A673 (cell line): ENCODE measurements around the gene ABO. TPM values are rescaled to one million over a fixed set of nuclear protein-coding genes. Genes with fewer than 3 reads are reported as not detected.
A peak's percentile ranks its signal among the peaks of the same experiment; 100 is the strongest.

Experiments used
- BruUV-seq: library from RNA; stranded (reverse); fragments of 400-500 nt; replicated peaks from 2 replicates; lab custom pipeline; 2021; lab: Mats Ljungman, UMichigan
- CTCF ChIA-PET: fragments of 300-600 bp; sonication (Branson Sonifier 250); formaldehyde crosslinking; loops from one replicate; lab custom pipeline; 2022; ENCODE audit warnings: antibody characterized with exemption; lab: Charles Lee
- POLR2A ChIA-PET: fragments of 300-600 bp; sonication (Branson Sonifier 250); formaldehyde crosslinking; loops from one replicate; lab custom pipeline; 2022; ENCODE audit warnings: antibody characterized with exemption; ENCODE audit not compliant: low non-redundant PET; lab: Charles Lee
- DNase-seq: peaks from one replicate; pipeline ENCODE4 v3.0.0-alpha.2; 2015; ENCODE audit warnings: low spot score
- H3K27ac ChIP-seq: fragments of 200-600 bp; sonication (generic); 2 replicates; pipeline ENCODE4 v1.5.1; 2016; ENCODE audit warnings: mixed run types, low read depth, mild to moderate bottlenecking, mixed read lengths, antibody characterized with exemption, low read length; ENCODE audit not compliant: poor library complexity, severe bottlenecking
- H3K27me3 ChIP-seq: fragments of 200-600 bp; sonication (generic); replicated peaks from 2 replicates; pipeline ENCODE4 v1.6.1; 2017; ENCODE audit warnings: mixed run types, low read depth, mild to moderate bottlenecking, mixed read lengths, antibody characterized with exemption, low read length; ENCODE audit not compliant: insufficient read depth, poor library complexity
- H3K36me3 ChIP-seq: fragments of 200-600 bp; sonication (generic); 2 replicates; pipeline ENCODE4 v1.6.1; 2016; ENCODE audit warnings: mixed run types, mild to moderate bottlenecking, mixed read lengths, antibody characterized with exemption, low read length; ENCODE audit not compliant: insufficient read depth, poor library complexity, severe bottlenecking
- H3K4me1 ChIP-seq: fragments of 200-600 bp; sonication (generic); 2 replicates; pipeline ENCODE4 v1.6.1; 2017; ENCODE audit warnings: mixed run types, mild to moderate bottlenecking, mixed read lengths, antibody characterized with exemption, low read length; ENCODE audit not compliant: insufficient read depth, poor library complexity, severe bottlenecking
- H3K4me3 ChIP-seq: fragments of 200-600 bp; sonication (generic); 2 replicates; pipeline ENCODE4 v1.5.1; 2016; ENCODE audit warnings: low read depth, mixed run types, mild to moderate bottlenecking, mixed read lengths, low read length; ENCODE audit not compliant: poor library complexity, severe bottlenecking
- H3K9me3 ChIP-seq: fragments of 200-600 bp; sonication (generic); 2 replicates; pipeline ENCODE4 v1.6.1; 2016; ENCODE audit warnings: mixed run types, low read depth, mild to moderate bottlenecking, mixed read lengths, antibody characterized with exemption, low read length; ENCODE audit not compliant: poor library complexity, severe bottlenecking
- EZH2 ChIP-seq: fragments of 200-600 bp; sonication (generic); IDR thresholded peaks from 2 replicates; pipeline ENCODE4 v1.6.1; 2017; ENCODE audit warnings: borderline replicate concordance, low read depth, mild to moderate bottlenecking, mixed read lengths, antibody characterized with exemption, low read length; ENCODE audit not compliant: poor library complexity, severe bottlenecking
- intact Hi-C: fragments of 100-400 bp; cut with micrococcal nuclease; formaldehyde crosslinking; loops from one replicate; pipeline ENCODE4 v1.10.0; 2022; ENCODE audit not compliant: unreplicated experiment
- total RNA-seq: library from RNA; stranded (reverse); gene quantifications from 2 replicates; pipeline ENCODE4 v1.2.3, GENCODE V29; 2021
- TF ChIP-seq, protein P1 (sequence below): fragments of 300-800, 200-600 bp; sonication (generic); conservative IDR thresholded peaks from 2 replicates; pipeline ENCODE4 v1.5.1; 2017; ENCODE audit warnings: low read depth, mild to moderate bottlenecking, antibody characterized with exemption, low read length, moderate library complexity, mixed read lengths

The ABO gene
- total RNA-seq, 1 experiment from 2014 or later, result not detected

DNA sequence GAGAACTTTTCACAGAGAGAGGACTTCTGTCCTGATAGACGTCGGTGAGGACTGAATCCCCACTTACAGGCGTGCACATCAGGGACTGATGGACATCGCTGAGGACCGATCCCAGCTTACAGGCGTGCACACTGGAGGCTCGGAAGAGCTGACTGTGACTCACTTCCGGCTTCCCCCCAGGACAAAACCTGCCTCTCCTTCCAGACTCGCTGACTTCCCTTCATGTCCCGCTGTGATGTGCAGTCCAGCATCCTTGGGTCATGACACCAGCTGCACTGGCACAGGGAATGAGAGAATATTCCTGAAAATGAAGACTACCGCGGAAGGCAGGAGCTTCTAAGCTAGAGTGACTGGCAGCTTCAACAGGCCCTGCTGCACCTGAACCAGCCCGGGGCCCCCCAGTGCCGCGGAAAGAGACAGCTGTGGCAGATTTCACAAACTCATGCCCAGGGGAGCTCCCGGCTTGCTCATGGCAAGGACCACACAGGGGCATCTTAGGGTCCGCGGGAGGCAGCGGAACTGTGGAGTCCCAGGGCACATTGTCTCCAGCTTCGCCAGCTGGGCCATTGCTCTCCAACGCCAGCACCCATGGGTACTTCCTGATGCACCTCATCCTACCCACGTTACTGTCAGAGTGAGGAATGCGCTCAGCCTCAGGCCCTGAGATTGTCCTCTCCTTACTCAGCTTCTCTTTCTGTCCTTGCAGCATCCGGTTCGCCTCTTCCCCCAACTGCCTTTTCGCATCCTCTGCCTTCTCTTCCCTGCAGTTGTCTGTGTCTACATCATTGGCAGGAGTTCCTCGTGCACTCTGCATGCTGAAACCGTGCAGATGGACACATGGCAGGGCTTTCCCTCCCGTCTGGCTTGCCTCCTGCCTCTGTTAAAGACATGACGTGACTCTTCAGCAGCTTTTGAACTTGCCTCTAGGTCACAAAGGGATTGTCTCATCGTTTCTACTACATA, 31.5 kb upstream of the ABO start:
- POLR2A ChIA-PET, result interaction anchor here (0.5 kb wide), 1 partner anchor 29 kb away, joined by 5 read pairs; the partner anchor contains the start of gene SURF6
- CTCF ChIA-PET, result no interaction called here
- no peaks in the 10 kb centered on the region for H3K9me3 ChIP-seq
- H3K36me3 ChIP-seq, result no peaks in the 10 kb centered on the region
- intact Hi-C loops, result no loop called here
- peak; percentile 45 for DNase-seq
- no peaks in the 10 kb centered on the region for H3K4me1 ChIP-seq
- H3K27me3 ChIP-seq, result no peaks in the 10 kb centered on the region
- no TSS peak for BruUV-seq
- TF ChIP-seq, protein P1, sequence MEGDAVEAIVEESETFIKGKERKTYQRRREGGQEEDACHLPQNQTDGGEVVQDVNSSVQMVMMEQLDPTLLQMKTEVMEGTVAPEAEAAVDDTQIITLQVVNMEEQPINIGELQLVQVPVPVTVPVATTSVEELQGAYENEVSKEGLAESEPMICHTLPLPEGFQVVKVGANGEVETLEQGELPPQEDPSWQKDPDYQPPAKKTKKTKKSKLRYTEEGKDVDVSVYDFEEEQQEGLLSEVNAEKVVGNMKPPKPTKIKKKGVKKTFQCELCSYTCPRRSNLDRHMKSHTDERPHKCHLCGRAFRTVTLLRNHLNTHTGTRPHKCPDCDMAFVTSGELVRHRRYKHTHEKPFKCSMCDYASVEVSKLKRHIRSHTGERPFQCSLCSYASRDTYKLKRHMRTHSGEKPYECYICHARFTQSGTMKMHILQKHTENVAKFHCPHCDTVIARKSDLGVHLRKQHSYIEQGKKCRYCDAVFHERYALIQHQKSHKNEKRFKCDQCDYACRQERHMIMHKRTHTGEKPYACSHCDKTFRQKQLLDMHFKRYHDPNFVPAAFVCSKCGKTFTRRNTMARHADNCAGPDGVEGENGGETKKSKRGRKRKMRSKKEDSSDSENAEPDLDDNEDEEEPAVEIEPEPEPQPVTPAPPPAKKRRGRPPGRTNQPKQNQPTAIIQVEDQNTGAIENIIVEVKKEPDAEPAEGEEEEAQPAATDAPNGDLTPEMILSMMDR, result no peak
- no peak for TF ChIP-seq EZH2
- H3K4me3 ChIP-seq, result no peak overlapping the region
- no peak overlapping the region for H3K27ac ChIP-seq

DNA sequence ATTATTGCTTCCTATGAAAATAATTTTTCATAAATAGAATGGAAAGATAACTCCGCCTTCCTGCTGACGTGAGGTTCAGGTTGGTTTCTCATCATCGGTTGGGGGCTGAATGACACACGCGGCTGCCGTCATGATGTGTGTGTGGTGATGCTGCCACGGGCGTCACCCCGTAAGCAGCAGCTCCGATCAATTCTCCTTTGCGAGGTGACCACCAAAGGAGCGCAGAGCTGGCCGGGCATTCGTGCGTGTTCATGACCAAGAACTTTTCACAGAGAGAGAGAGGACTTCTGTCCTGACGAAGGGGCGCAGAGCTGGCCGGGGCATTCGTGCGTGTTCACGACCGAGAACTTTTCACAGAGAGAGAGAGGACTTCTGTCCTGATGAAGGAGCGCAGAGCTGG, 30.7 kb upstream of the ABO start:
- TF ChIP-seq, protein P1, result no peak
- no peak for TF ChIP-seq EZH2
- no peak overlapping the region for H3K27ac ChIP-seq
- CTCF ChIA-PET, result no interaction called here
- H3K9me3 ChIP-seq, result no peaks in the 10 kb centered on the region
- POLR2A ChIA-PET, result no interaction called here
- no peaks in the 10 kb centered on the region for H3K4me1 ChIP-seq
- no peaks in the 10 kb centered on the region for H3K36me3 ChIP-seq
- intact Hi-C loops, result no loop called here
- no peak overlapping the region for H3K4me3 ChIP-seq
- no peak for DNase-seq
- no TSS peak for BruUV-seq
- H3K27me3 ChIP-seq, result no peaks in the 10 kb centered on the region

DNA sequence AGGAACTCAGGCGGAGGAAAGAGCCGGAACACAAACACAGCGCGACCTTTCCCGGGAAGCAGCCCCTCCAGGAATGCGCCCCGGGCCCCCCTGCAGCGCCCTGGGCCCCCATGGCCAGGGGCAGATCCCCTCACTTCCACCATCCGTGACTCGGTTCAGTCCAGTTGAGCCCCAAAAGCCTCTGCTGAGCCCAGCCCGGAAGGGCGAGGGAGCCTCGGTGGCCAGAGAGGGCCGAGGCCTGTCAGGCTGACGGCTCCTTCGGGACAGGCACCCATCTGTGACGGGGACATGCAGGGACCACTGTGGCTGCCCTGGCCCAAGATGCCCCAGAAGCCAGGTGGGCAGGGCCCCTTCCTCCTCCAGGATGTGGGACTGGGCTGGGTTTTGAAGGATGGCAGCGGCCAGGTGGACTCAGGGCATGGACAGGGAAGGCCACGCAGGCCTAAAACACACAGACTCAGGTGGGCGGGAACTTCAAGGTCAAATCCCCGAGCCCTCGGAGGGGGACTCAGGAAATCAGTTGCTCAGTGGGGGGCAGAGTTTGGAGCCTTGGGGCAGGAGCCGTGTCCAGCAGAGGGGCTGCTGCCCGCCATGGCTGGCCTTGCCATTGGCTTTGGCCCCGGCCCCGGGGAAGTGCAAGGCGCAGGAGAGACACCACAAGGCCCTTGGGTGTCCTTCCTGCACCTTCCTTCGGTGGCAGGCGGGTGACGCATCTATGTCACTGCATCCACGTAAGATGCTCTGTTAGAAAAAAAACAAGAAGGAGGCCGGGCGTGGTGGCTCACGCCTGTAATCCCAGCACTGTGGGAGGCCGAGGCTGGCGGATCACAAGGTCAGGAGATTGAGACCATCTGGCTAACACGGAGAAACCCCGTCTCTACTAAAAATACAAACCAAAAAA, 29.7 kb upstream of the ABO start:
- H3K4me3 ChIP-seq, result no peak overlapping the region
- no peaks in the 10 kb centered on the region for H3K36me3 ChIP-seq
- H3K27ac ChIP-seq, result no peak overlapping the region
- no peaks in the 10 kb centered on the region for H3K4me1 ChIP-seq
- TF ChIP-seq, protein P1, result no peak
- no peak for TF ChIP-seq EZH2
- no peaks in the 10 kb centered on the region for H3K9me3 ChIP-seq
- DNase-seq, result no peak
- ChIA-PET POLR2A (no interaction called here), CTCF (no interaction called here)
- intact Hi-C loops, result no loop called here
- BruUV-seq, result no TSS peak
- H3K27me3 ChIP-seq, result peaks cover 2% of the 10 kb centered on the region
